Upper lobe of right lung (tissue), 1 donor: Measurements from ENCODE around the gene KSR1. TPM values are rescaled to one million over a fixed set of nuclear protein-coding genes. Genes with fewer than 3 reads are reported as not detected.
A peak's percentile ranks its signal among the peaks of the same experiment; 100 is the strongest.

Experiments used
- ATAC-seq: fragments of 200-7000 bp; cut with Tn5 transposase; one replicate; pipeline ENCODE4 v1.9.1; 2020; ENCODE audit warnings: mild to moderate bottlenecking, moderate library complexity
- DNase-seq: peaks from one replicate; pipeline ENCODE4 v3.0.0-alpha.2; 2020
- H3K27ac ChIP-seq: fragments of 200-600 bp; one replicate; pipeline ENCODE4 v1.8.0; 2022
- H3K27me3 ChIP-seq: fragments of 200-600 bp; one replicate; pipeline ENCODE4 v1.8.0; 2022; ENCODE audit warnings: mild to moderate bottlenecking
- H3K36me3 ChIP-seq: fragments of 200-600 bp; one replicate; pipeline ENCODE4 v1.8.0; 2022
- H3K4me1 ChIP-seq: fragments of 200-600 bp; one replicate; pipeline ENCODE4 v1.8.0; 2022
- H3K4me3 ChIP-seq: fragments of 200-600 bp; one replicate; pipeline ENCODE4 v1.8.0; 2022; ENCODE audit warnings: mild to moderate bottlenecking
- H3K9me3 ChIP-seq: fragments of 200-600 bp; one replicate; pipeline ENCODE4 v1.8.0; 2022
- intact Hi-C: fragments of 100-400 bp; cut with DNase I; formaldehyde crosslinking; loops from one replicate; pipeline ENCODE4 v1.11.0; 2022
- total RNA-seq: library from RNA; stranded (reverse); fragmentation: NEBNext Ultra II Directional; extraction: Animal tissue kit (Norgen Biotek cat#: 25700); gene quantifications from one replicate; pipeline ENCODE4 v1.2.1, GENCODE V29; 2021
- TF ChIP-seq, protein P1 (sequence below): fragments of 200-600 bp; IDR thresholded peaks from one replicate; pipeline ENCODE4 v1.8.0; 2022; ENCODE audit warnings: antibody characterized with exemption
- donor health status: DM: no; HTN: yes; CAD: no; lungs with severe emphysema.

The KSR1 gene
- total RNA-seq, 1 donor from 2014 or later = 52.5 TPM

DNA sequence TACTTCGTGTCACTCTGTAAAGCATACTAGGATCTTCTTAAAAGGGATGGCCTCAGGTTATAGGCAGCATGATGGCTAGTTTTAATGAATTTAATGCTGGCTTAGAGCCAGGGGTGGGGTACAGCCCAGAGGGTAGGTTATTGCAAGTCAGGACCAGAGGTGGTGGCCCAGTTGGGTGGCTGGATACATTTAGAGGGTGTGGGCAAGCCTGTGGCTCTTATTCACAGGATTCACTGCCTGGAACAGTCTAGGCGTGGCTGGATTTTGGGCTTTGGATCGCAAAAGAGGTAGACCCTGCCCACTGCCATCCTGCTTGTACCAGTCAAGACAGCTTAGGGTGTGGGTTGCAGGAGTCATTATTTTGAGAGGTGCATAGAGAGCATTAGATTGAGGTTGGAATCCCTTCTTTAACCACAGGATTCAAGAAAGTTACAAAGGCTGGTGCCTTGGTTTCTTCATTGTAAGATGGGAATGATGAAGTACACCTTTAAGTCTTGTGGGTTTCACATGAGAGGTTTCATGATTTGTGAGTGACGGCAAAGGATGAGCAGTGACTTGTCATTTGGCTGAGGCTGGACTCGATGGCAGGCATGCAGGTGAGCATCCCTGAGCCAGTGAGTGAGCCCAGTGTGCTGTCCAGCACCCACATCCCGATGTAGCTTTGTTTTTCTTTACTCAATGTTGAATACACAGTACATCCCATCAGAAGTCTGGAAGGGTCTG is 85.2 kb downstream of the KSR1 start:
- intact Hi-C loops = no loop called here
- Histone ChIP-seq H3K27ac (peak overlapping the region; percentile 84), H3K27me3 (no peaks in the 10 kb centered on the region), H3K36me3 (no peaks in the 10 kb centered on the region), H3K4me1 (peaks cover 47% of the 10 kb centered on the region), H3K4me3 (no peak overlapping the region), H3K9me3 (no peaks in the 10 kb centered on the region)
- DNase-seq (peak; percentile 6), ATAC-seq (no peak)
- TF ChIP-seq, protein P1, sequence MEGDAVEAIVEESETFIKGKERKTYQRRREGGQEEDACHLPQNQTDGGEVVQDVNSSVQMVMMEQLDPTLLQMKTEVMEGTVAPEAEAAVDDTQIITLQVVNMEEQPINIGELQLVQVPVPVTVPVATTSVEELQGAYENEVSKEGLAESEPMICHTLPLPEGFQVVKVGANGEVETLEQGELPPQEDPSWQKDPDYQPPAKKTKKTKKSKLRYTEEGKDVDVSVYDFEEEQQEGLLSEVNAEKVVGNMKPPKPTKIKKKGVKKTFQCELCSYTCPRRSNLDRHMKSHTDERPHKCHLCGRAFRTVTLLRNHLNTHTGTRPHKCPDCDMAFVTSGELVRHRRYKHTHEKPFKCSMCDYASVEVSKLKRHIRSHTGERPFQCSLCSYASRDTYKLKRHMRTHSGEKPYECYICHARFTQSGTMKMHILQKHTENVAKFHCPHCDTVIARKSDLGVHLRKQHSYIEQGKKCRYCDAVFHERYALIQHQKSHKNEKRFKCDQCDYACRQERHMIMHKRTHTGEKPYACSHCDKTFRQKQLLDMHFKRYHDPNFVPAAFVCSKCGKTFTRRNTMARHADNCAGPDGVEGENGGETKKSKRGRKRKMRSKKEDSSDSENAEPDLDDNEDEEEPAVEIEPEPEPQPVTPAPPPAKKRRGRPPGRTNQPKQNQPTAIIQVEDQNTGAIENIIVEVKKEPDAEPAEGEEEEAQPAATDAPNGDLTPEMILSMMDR = no peak

DNA sequence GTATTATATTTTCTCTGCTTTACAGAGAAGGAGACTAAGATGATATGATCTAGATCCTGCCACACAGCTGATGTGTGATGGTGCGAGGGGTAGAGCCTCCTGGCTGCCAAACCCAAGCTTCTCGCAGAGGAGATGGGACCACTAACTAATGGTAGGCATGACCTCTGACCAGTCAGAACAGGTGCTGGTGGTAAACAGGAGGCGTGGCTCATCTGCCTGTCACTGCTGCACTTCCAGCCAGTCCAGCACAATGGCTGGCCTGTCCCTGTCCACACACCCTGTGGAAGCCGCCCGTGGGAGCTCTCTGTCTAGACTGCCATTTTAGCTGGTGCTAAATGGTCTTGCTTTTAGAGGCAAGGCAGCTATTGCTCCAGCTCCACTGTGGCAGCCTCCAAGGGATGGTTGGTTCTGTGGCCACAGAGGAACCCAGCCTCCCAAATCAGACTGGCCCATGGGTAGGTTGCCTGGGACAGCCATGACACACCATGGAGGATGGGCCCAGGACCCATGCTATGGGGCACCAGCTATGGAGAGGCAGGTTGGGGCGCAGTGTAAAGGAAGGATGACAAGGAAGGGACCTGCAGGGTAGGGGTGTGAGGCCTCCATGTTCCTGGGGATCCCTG is 86.7 kb downstream of the KSR1 start:
- H3K4me3 ChIP-seq = no peak overlapping the region
- H3K9me3 ChIP-seq = no peaks in the 10 kb centered on the region
- ATAC-seq = no peak
- TF ChIP-seq, protein P1 = no peak
- no peak overlapping the region for H3K27ac ChIP-seq
- DNase-seq = peak; percentile 15
- H3K36me3 ChIP-seq = no peaks in the 10 kb centered on the region
- no peaks in the 10 kb centered on the region for H3K27me3 ChIP-seq
- intact Hi-C loops = no loop called here
- peaks cover 41% of the 10 kb centered on the region for H3K4me1 ChIP-seq

DNA sequence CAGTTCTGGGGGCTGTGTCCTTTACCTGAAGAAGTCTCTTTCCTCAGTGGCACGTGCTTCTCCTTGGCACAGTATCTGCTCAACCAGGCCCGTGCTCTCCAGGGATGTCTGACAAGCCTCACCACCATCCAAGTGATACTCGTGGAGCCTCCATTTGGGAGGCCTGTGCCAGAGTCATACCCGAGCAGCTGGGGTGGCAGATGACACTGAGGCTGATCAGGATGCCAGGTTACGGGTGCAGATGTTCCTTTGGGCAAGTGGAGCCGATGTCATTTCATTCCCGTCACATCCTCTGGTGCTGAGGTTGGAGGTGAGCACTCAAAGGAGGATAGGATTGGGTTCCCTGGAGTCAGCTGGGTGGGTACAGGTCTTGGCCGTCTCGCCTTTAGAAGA is 87.2 kb downstream of the KSR1 start:
- no peak for DNase-seq

DNA sequence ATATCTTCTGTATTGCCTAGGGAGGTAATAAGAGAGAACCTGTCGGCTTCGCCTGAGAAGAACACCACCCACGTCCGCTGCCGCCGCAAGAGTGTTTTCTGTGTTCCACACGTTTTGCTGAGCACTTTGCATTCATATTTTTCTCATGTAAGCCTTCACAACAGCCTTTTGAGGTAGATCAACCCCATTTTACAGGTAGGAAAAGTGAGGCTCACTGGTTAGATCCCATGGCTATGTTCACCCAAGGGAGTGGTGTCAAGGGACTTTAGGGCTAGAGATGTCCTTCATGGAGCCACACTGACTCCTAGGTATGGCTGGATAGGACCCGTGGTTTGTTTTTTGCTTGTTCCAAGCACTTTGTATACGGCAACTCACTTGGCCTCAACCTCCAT is 87.7 kb downstream of the KSR1 start:
- Histone ChIP-seq H3K4me1 (peaks cover 41% of the 10 kb centered on the region), H3K27me3 (no peaks in the 10 kb centered on the region), H3K9me3 (no peaks in the 10 kb centered on the region), H3K4me3 (no peak overlapping the region), H3K27ac (no peak overlapping the region), H3K36me3 (no peaks in the 10 kb centered on the region)
- DNase-seq (no peak), ATAC-seq (no peak)
- TF ChIP-seq, protein P1 = no peak
- intact Hi-C loops = no loop called here

More for the DNA sequence above, 87.2 kb downstream of the KSR1 start:
- no peaks in the 10 kb centered on the region for H3K27me3 ChIP-seq
- H3K27ac ChIP-seq = no peak overlapping the region
- TF ChIP-seq, protein P1 = no peak
- ATAC-seq = no peak
- no peak overlapping the region for H3K4me3 ChIP-seq
- H3K4me1 ChIP-seq = peaks cover 41% of the 10 kb centered on the region
- H3K36me3 ChIP-seq = no peaks in the 10 kb centered on the region
- no peaks in the 10 kb centered on the region for H3K9me3 ChIP-seq
- intact Hi-C loops = no loop called here

DNA sequence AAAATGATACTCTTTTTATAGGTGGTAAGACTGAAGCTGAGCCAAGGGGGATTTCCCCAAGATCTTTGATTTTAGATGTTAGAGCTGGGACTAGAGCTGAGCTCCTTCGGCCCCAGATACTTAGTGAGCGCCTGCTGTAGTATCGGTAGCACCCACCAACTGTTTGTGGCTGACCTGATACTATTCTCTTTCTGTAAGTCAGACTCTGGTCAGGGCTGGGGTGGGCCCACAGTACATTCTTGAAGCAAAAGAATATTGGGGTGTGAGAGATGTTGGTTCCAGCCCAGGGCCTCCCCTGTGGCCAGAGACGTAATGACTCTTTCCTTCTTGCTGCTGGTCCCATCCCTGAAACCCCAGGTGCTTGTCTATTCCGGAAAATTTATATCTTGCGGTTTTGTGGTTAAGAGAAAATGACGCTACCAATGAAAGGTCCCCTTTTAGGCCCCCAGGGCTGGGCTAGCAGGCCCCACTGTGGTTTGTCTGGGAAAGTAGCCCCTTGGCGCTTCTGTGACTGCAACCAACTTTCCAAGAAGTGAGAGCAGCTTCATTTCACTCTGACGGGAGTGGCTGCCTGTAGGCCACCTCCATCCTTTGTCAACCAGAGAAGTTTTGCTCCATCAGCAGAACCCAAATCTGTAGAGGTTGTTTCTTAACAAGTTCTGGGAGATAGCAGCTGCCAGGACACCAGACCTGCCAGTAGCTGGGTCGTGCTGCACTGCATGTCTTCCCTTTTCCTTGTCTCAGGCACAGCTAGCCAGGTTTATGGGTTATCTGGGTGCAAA is 88.3 kb downstream of the KSR1 start:
- Histone ChIP-seq H3K27ac (no peak overlapping the region), H3K9me3 (no peaks in the 10 kb centered on the region), H3K36me3 (no peaks in the 10 kb centered on the region), H3K27me3 (no peaks in the 10 kb centered on the region), H3K4me1 (peaks cover 43% of the 10 kb centered on the region), H3K4me3 (no peak overlapping the region)
- intact Hi-C loops = no loop called here
- TF ChIP-seq, protein P1 = no peak
- no peak for ATAC-seq
- DNase-seq = no peak
